ENCODE data around the gene KCNMA1. TPM values are rescaled to one million over a fixed set of nuclear protein-coding genes. Genes with fewer than 3 reads are reported as not detected.

The KCNMA1 gene
- total RNA-seq, 1 donor from 2014 or later, result 0.39 TPM

- intact Hi-C loops (cut with micrococcal nuclease), result no loop called here
These were observed 287.5 kb downstream of the KCNMA1 start for GRCh38 chr10:77350134-77350533.

- intact Hi-C loops (cut with micrococcal nuclease), result no loop called here
These were observed 288.4 kb downstream of the KCNMA1 start for GRCh38 chr10:77349226-77349625.

GRCh38 chr10:77348751-77349150 is 288.9 kb downstream of the KCNMA1 start:
- intact Hi-C loops (cut with micrococcal nuclease), result no loop called here

- intact Hi-C loops (cut with micrococcal nuclease), result no loop called here
These were observed 289.5 kb downstream of the KCNMA1 start for GRCh38 chr10:77348082-77348481.

GRCh38 chr10:77347052-77347451 is 290.6 kb downstream of the KCNMA1 start:
- intact Hi-C loops (cut with micrococcal nuclease), result no loop called here

- intact Hi-C loops (cut with micrococcal nuclease), result no loop called here
These were observed 296.6 kb downstream of the KCNMA1 start for GRCh38 chr10:77341055-77341454.

- intact Hi-C loops (cut with micrococcal nuclease), result loop anchor here (10.0 kb wide), 1 partner anchor 165 kb away; no protein-coding TSS in a partner anchor
These were observed 297.7 kb downstream of the KCNMA1 start for GRCh38 chr10:77339872-77340271.

GRCh38 chr10:77339166-77339565 is 298.4 kb downstream of the KCNMA1 start:
- intact Hi-C loops (cut with micrococcal nuclease), result loop anchor here (10.0 kb wide), 1 partner anchor 164 kb away; no protein-coding TSS in a partner anchor

- intact Hi-C loops (cut with micrococcal nuclease), result loop anchor here (10.0 kb wide), 1 partner anchor 163 kb away; no protein-coding TSS in a partner anchor
These were observed 299.5 kb downstream of the KCNMA1 start for GRCh38 chr10:77338143-77338542.

GRCh38 chr10:77334501-77334900 is 303.1 kb downstream of the KCNMA1 start:
- intact Hi-C loops (cut with micrococcal nuclease), result loop anchor here (10.0 kb wide), 1 partner anchor 160 kb away; no protein-coding TSS in a partner anchor

- intact Hi-C loops (cut with micrococcal nuclease), result loop anchor here (10.0 kb wide), 1 partner anchor 159 kb away; no protein-coding TSS in a partner anchor
These were observed 303.8 kb downstream of the KCNMA1 start for GRCh38 chr10:77333610-77334340.

GRCh38 chr10:77332256-77332655 is 305.4 kb downstream of the KCNMA1 start:
- intact Hi-C loops (cut with micrococcal nuclease), result loop anchor here (10.0 kb wide), 1 partner anchor 157 kb away; no protein-coding TSS in a partner anchor

GRCh38 chr10:77328272-77328816 is 309.3 kb downstream of the KCNMA1 start:
- intact Hi-C loops (cut with micrococcal nuclease), result no loop called here

GRCh38 chr10:77325233-77325537 is 312.4 kb downstream of the KCNMA1 start:
- intact Hi-C loops (cut with micrococcal nuclease), result no loop called here

GRCh38 chr10:77321838-77322237 is 315.8 kb downstream of the KCNMA1 start:
- intact Hi-C loops (cut with micrococcal nuclease), result no loop called here

- intact Hi-C loops (cut with micrococcal nuclease), result no loop called here
These were observed 316.6 kb downstream of the KCNMA1 start for GRCh38 chr10:77320971-77321471.

GRCh38 chr10:77319557-77319956 is 318.1 kb downstream of the KCNMA1 start:
- intact Hi-C loops (cut with micrococcal nuclease), result no loop called here

GRCh38 chr10:77318739-77319138 is 318.9 kb downstream of the KCNMA1 start:
- intact Hi-C loops (cut with micrococcal nuclease), result no loop called here

GRCh38 chr10:77317221-77317620 is 320.4 kb downstream of the KCNMA1 start:
- intact Hi-C loops (cut with micrococcal nuclease), result no loop called here

GRCh38 chr10:77315496-77316129 is 322.0 kb downstream of the KCNMA1 start:
- intact Hi-C loops (cut with micrococcal nuclease), result no loop called here

GRCh38 chr10:77313066-77313750 is 324.4 kb downstream of the KCNMA1 start:
- intact Hi-C loops (cut with micrococcal nuclease), result no loop called here

GRCh38 chr10:77311186-77311585 is 326.4 kb downstream of the KCNMA1 start:
- intact Hi-C loops (cut with micrococcal nuclease), result no loop called here
